Hematopoietic multipotent progenitor cell treated with erythropoietin and hydrocortisone succinate and interleukin-3 and kit ligand, for 17 days (in vitro differentiated cells): ENCODE measurements around the gene HSPA12B.
"Not testable (repeated sequence)": the region's sequence is repeated elsewhere in the genome, so short reads cannot be mapped to it uniquely, and the experiment has no call there.

ENCODE experiments used
- DNase-seq: peaks from one replicate; pipeline ENCODE4 v3.0.0-alpha.2; 2015; ENCODE audit warnings: low spot score

The HSPA12B gene

DNA sequence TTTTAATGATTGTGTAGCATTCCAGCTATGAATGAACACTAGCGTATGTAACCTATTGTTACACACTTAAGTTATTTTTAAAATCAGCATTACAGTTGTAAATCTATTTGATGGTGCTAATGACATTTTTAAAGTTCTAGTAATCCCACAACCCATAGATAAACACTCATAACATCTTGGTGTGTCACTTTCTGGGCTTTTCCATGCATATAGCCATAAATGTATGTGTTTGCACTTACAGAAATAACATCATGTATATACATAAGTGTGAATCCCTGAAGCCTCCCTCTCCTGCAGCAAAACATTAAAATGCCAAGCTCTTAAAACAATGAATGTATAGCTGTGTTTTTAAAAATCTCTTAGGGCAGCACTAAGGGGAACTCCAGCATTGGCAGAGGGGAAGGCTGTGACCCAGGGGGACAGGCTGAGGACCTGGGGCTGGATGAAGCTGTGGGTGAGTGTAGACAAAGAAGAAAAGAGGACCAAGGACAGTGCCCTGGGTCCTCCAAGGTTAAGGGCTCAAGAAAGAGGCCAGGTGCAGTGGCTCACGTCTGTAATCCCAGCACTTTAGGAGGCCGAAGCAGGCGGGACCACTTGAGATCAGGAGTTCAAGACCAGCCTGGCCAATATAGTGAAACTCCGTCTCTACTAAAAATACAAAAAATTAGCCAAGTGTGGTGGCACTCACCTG lies 55.0 kb downstream of the HSPA12B start:
- DNase-seq: no peak

DNA sequence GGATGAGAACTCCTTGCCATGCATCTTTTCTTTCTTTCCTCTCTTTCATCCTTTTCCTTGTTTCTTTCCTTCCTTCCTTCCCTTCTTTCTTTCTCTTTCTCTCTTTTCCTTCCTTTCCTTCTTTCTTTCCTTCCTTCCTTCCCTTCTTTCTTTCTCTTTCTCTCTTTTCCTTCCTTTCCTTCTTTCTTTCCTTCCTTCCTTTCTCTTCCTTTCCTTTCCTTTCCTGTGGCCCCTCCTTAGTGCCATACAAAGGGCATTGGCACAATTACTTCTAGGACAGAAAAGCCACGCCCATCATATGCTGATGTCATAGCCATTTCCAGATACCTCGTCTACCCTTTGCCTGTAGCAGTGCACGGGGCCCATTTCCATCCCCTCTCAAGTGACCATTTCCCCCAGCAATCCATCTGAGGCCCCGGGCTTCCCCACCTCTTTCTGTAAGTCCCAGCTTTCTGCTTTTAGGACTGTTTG lies 56.2 kb downstream of the HSPA12B start:
- no peak for DNase-seq

DNA sequence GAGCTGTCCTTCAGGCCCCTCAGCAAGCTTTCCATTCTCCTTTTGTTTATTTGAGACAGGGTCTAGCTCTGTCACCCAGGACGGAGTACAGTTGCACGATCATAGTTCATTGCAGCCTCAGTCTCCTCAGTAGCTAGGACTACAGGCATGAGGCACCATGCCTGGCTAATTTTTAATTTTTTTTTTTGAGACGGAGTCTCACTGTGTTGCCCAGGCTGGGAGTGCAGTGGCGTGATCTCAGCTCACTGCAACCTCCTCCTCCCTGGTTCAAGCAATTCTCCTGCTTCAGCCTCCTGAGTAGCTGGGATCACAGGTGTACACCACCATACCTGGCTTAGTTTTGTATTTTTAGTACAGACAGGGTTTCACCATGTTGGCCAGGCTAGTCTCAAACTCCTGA lies 56.7 kb downstream of the HSPA12B start:
- DNase-seq: not testable (repeated sequence)

- DNase-seq: not testable (repeated sequence)
These were observed 61.7 kb downstream of the HSPA12B start for GRCh38 chr20:3794168-3794567.

DNA sequence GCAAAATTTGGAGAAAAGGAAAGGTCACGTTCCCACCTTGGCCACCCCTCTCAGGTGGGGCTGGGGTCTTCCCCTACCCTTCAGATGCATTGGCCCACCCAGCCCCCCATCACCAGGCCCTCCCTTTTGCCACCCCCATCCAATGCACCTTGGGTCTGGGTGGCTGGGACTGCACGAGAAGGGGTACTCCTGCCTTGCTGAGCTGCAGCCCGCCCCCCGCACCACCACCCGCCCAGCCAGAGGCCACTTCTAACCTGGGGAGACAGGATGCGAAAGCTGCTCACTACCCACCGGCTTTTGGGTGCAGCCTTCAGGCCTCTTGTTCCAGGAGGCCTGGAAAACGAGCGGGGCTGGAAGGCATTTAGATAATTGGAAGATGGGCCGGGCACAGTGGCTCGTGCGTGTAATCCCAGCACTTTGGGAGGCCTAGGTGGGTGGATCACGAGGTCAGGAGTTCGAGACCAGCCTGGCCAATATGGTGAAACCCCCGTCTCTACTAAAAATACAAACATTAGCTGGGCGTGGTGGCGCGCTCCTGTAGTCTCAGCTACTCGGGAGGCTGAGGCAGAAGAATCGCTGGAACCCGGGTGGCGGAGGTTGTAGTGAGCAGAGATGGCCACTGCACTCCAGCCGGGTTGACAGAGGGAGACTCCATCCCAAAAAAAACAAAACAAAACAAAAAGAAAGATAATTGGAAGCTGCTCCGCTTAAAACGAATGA lies 62.4 kb downstream of the HSPA12B start:
- no peak for DNase-seq

- peak; percentile 78 for DNase-seq
These were observed 63.3 kb downstream of the HSPA12B start, which contains the start of gene CDC25B for GRCh38 chr20:3795511-3796468. TSS of gene CDC25B (plus strand) at chr20:3796310. CDS start at chr20:3796532, 222 bp downstream.

DNA sequence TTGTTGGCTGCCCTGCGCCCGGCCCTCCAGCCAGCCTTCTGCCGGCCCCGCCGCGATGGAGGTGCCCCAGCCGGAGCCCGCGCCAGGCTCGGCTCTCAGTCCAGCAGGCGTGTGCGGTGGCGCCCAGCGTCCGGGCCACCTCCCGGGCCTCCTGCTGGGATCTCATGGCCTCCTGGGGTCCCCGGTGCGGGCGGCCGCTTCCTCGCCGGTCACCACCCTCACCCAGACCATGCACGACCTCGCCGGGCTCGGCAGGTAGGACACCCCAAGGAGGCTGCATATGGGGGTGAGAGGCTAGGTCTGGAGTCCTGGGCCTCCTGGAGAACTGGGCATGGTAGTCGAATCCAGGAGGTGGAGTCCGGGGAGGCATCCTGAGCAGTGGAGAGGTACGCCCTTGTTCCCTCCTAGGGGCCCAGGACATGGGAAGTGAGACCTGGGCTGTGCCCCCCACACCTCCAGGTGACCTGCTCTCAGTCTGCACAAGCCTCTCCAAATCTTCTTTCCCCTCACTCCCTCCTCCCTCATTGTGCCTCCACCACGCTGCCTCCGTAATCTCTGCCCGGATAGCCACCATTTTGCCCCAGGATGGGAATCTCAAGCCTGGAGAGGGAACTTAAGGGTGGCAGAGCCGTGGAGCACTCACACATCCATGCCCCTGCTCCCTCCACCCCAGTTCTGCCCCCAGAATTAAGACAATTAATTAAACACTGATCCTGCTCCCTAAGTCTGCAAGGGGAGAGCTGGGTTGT lies 64.2 kb downstream of the HSPA12B start:
- no peak for DNase-seq

GRCh38 chr20:3797226-3797545 lies 64.7 kb downstream of the HSPA12B start:
- no peak for DNase-seq

- peak; percentile 63 for DNase-seq
These were observed 65.3 kb downstream of the HSPA12B start for GRCh38 chr20:3797592-3798372.

GRCh38 chr20:3798373-3798768 lies 65.9 kb downstream of the HSPA12B start:
- DNase-seq: no peak

DNA sequence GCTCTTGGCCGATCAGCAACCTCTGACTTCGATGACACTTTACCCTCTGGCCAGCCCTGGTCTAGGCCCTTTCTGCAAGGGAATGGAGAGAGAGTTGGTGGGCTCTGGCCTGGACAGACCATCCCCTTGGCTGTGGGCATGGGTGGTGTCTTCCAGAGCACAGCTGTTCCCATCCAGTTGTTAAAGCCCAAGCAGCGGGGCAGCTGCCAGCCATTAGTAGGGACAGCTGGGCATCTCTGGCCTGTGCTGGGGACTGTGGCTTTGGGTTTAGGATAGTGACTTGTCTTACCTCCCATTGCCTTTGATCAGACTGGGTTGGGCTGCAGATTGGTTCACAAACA lies 66.4 kb downstream of the HSPA12B start:
- no peak for DNase-seq

- no peak for DNase-seq
These were observed 67.9 kb downstream of the HSPA12B start for GRCh38 chr20:3800256-3800877.

- DNase-seq: no peak
These were observed 68.4 kb downstream of the HSPA12B start for GRCh38 chr20:3800878-3801260.

- DNase-seq: no peak
These were observed 68.8 kb downstream of the HSPA12B start for GRCh38 chr20:3801299-3801698.

- no peak for DNase-seq
These were observed 69.4 kb downstream of the HSPA12B start for GRCh38 chr20:3801846-3802245.
